BE2C (cell line): ENCODE results near the gene P2RX6.

Source experiments
- DNase-seq: peaks from one replicate; pipeline ENCODE4 v3.0.0-alpha.2; 2020
- H3K27me3 ChIP-seq: fragments of 250-450 bp; sonication (Bioruptor Pico); 2 replicates; pipeline ENCODE4 v1.5.1; 2020; ENCODE audit warnings: mild to moderate bottlenecking
- H3K36me3 ChIP-seq: fragments of 250-450 bp; sonication (Bioruptor Pico); 2 replicates; pipeline ENCODE4 v1.5.1; 2020; ENCODE audit warnings: mild to moderate bottlenecking
- H3K4me1 ChIP-seq: fragments of 250-450 bp; sonication (Bioruptor Pico); 2 replicates; pipeline ENCODE4 v1.5.1; 2020
- H3K4me3 ChIP-seq: 2 replicates; pipeline ENCODE4 v1.5.1; 2011; ENCODE audit warnings: low read depth, low read length
- H3K9me3 ChIP-seq: fragments of 250-450 bp; sonication (Bioruptor Pico); 2 replicates; pipeline ENCODE4 v1.5.1; 2020
- TF ChIP-seq, protein P1 (sequence below): IDR thresholded peaks from 2 replicates; pipeline ENCODE4 v1.5.1; 2012; ENCODE audit warnings: mild to moderate bottlenecking, low read depth, low read length

P2RX6 gene

DNA sequence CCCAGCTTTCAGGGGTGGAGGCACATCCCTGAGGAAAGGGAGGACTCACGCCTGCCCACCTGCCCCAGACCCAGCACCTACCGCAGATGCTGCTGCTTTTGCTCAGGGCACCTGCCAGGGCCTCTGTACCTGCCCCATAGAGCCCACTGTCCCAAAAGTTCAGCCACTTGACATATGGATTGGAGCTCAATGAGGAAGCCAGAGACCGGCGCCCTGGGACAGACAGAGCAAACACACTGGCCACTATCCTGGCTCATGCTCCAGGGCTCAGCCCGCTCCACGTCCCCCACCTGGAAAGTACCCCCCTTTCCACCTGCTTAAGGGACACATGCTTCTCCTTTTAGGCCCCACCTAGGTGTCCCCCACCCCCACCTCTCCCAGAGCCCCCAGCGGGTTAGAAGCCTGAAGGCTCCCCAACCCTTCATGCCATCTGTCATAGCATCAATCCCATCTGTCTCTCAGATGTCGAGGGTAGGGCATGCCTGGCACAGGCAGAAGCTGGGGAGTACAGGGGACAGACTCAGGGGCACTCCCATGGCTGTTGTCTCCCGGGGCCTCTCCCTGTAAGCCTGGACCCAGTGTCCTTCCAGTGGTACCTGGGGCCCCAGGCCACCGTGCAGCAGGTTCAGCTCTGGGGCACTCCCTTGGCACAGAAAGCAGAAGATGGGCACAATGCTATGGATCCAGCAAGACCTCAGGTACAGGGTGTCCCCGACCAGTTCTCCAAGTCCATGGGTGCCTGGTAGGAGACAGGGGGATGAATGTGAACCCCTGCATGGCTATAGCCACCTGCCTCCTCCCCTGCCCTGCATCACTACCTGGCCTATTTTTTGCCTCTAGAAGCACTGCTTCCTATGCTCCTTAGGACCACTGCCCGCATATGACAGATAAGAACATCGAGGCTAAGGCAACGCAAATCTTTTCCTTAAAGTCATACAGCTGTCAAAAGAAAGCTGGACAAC, 2.2 kb upstream of the P2RX6 start:
- H3K4me1 ChIP-seq: peaks cover 7% of the 10 kb centered on the region
- TF ChIP-seq, protein P1, sequence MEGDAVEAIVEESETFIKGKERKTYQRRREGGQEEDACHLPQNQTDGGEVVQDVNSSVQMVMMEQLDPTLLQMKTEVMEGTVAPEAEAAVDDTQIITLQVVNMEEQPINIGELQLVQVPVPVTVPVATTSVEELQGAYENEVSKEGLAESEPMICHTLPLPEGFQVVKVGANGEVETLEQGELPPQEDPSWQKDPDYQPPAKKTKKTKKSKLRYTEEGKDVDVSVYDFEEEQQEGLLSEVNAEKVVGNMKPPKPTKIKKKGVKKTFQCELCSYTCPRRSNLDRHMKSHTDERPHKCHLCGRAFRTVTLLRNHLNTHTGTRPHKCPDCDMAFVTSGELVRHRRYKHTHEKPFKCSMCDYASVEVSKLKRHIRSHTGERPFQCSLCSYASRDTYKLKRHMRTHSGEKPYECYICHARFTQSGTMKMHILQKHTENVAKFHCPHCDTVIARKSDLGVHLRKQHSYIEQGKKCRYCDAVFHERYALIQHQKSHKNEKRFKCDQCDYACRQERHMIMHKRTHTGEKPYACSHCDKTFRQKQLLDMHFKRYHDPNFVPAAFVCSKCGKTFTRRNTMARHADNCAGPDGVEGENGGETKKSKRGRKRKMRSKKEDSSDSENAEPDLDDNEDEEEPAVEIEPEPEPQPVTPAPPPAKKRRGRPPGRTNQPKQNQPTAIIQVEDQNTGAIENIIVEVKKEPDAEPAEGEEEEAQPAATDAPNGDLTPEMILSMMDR: no peak
- no peaks in the 10 kb centered on the region for H3K27me3 ChIP-seq
- peak overlapping the region; percentile 85 for H3K4me3 ChIP-seq
- H3K9me3 ChIP-seq: no peaks in the 10 kb centered on the region
- peaks cover 18% of the 10 kb centered on the region for H3K36me3 ChIP-seq
- DNase-seq: peak; percentile 4

DNA sequence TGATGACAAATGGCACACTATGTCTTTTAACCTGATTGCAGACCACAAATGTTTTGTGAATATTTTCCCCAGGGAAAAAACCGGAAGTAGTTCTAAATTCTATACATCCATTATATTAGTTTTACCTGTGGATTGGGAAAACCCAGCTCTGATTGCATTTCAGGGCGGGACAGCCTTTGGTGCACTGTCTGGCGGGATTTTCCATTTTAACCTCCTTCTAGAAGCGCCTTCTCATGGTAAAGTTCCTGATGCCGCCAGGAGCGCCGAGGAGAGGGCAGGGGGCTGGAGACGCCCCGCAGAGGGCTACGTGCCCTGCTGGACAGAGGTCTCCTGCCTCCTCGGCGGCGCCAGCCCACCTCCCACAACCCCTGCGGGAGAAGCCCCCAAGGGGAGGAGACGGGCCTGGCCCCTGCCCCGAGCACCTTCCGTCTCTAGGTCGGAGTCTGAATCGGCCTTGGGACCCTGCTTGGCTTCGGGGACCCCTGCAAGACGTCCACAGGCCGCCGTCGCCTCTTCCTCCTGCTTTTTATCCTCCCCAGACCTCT, 1.2 kb upstream of the P2RX6 start:
- peaks cover 7% of the 10 kb centered on the region for H3K4me1 ChIP-seq
- peaks cover 11% of the 10 kb centered on the region for H3K36me3 ChIP-seq
- TF ChIP-seq, protein P1: no peak
- H3K4me3 ChIP-seq: peak overlapping the region; percentile 85
- no peaks in the 10 kb centered on the region for H3K27me3 ChIP-seq
- DNase-seq: no peak
- H3K9me3 ChIP-seq: no peaks in the 10 kb centered on the region

DNA sequence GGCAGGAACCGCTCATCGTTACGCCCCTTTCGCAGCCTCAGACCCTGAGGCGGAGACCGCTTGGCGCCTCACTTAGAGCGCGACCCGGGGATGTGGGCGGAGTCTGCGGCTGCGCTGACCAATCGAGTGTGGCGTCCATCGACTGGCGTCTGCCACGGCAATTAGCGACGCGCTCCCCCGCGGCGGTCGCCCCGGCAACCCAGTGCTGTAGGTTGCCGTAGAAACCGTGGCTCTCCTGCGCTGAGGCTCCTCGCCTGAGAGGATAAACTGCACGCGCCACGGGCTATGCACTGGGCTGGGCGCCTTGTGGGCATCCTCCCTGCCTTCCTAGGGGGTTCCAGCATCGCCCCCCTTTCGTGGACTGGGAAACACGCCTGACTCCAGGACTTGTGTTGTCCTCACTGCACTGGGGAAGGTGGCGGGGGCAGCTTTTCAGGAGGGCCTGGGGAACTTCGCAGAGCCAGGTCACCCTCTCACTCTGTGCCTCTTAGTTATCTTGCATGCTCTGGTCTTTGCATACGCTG, 701 bp upstream of the P2RX6 start:
- TF ChIP-seq, protein P1: no peak
- DNase-seq: peak; percentile 99
- Histone ChIP-seq H3K36me3 (peaks cover 5% of the 10 kb centered on the region), H3K9me3 (no peaks in the 10 kb centered on the region), H3K27me3 (no peaks in the 10 kb centered on the region), H3K4me1 (peaks cover 7% of the 10 kb centered on the region), H3K4me3 (peak overlapping the region; percentile 85)

GRCh38 chr22:21015466-21016006, 571 bp downstream of the P2RX6 start:
- Histone ChIP-seq H3K36me3 (no peaks in the 10 kb centered on the region; the same call in 1 of the 2 replicates), H3K4me1 (peaks cover 10% of the 10 kb centered on the region), H3K9me3 (no peaks in the 10 kb centered on the region), H3K27me3 (no peaks in the 10 kb centered on the region), H3K4me3 (peak overlapping the region; percentile 85)
- no peak for DNase-seq
- TF ChIP-seq, protein P1: no peak

GRCh38 chr22:21016644-21017420, 1.9 kb downstream of the P2RX6 start:
- no peaks in the 10 kb centered on the region for H3K36me3 ChIP-seq
- DNase-seq: no peak
- peaks cover 10% of the 10 kb centered on the region for H3K4me1 ChIP-seq
- no peaks in the 10 kb centered on the region for H3K9me3 ChIP-seq
- TF ChIP-seq, protein P1: no peak
- no peak overlapping the region for H3K4me3 ChIP-seq
- H3K27me3 ChIP-seq: no peaks in the 10 kb centered on the region
